ENCODE data around the gene CD59. TPM values are rescaled to one million over a fixed set of nuclear protein-coding genes. Genes with fewer than 3 reads are reported as not detected.

CD59 gene
- polyA plus RNA-seq, 2 of the 4 experiments (the other 2 are of a cell fraction) = 335 to 375 TPM

DNA sequence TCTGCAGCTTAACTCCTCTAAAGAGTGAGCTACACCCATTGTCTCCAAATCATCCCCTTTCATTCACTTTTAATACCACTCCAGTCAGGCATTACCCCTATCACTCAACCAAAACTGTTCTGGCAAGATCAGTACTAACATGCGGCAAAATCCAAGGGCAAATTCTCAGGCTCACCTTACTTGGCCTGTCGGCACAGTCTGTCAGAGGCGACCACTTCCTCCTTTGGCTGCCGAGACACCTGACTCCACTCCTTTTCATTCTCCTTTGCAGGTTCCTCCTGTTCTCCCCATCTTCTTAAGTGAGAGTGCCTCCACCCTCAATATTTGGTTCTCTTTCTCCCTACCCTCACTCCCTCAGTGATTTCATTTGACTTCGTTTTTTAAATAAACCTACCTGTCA is 39.8 kb downstream of the CD59 start:
- Histone ChIP-seq H3K4me2 (no peak overlapping the region), H3K4me1 (peaks cover 51% of the 10 kb centered on the region), H3K4me3 (no peak overlapping the region), H3K9me3 (no peaks in the 10 kb centered on the region), H3K27ac (peak overlapping the region in 1 of 2 experiments; percentile 94; a peak in 4 of 6 replicates)
- ATAC-seq = no peak
- ChIA-PET CTCF (interaction anchor here (0.7 to 3.2 kb wide), 4 partner anchors 8 to 125 kb away, joined by 3 to 16 read pairs (median 4); no protein-coding TSS in a partner anchor), POLR2A (interaction anchor here (1.5 kb wide), 1 partner anchor 40 kb away, joined by 8 read pairs; the partner anchor contains the start of gene CD59)
- 93% methylated on average over 5 of the region's 5 CpGs for WGBS (ENCODE audit: missing lambda C conversion rate)
- no peak for DNase-seq (ENCODE audit: low read depth in 1 of 2, low spot score in 1 of 2)
- FAIRE-seq = no peak
- TF ChIP-seq FOSB (CRISPR knock-in tag; IDR thresholded peaks at IDR 0.05) (no peak), NFE2L2 (conservative IDR thresholded peaks at IDR 0.05; ENCODE audit: low read length) (no peak)

DNA sequence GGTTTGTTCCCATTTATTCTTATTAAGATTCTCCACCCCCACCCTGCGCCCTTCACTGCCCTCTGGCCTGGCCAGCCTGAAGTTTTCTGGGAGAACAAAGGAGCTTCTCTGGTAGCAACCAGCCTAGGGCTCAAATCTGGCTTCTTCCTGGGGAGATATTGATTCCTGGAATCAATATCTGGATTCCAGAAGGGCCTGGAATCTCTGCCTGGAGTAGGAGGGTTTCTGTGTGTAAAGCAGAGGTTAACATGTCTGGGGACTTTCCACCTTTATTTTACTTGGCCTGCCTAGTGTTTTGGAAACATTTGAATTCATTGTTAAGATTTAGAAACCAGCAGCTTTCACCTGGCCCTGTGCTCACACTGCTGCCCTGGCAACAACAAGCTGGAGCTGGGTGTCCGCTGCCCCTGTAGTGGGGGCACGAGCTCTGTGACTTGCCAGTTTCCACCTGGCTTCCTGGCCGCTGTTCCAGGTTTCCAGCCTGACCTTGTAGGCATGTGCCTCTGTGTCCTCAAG is 41.1 kb downstream of the CD59 start:
- CTCF ChIA-PET = interaction anchor here (0.8 to 3.2 kb wide), 8 partner anchors 9 to 332 kb away, joined by 3 to 16 read pairs (median 3); no protein-coding TSS in a partner anchor
- no peak for ATAC-seq
- no peak for FAIRE-seq
- POLR2A ChIA-PET = interaction anchor here (0.6 to 1.5 kb wide), 2 partner anchors 41 to 152 kb away, joined by 4 to 8 read pairs; partner anchors contain the start of gene CD59
- H3K4me3 ChIP-seq = no peak overlapping the region
- H3K4me1 ChIP-seq = peaks cover 55% of the 10 kb centered on the region
- TF ChIP-seq KDM1A (IDR thresholded peaks at IDR 0.05; ENCODE audit: low read depth) (no peak), BHLHE40 (IDR thresholded peaks at IDR 0.05; ENCODE audit: low read depth, low read length) (no peak), HOXB5 (CRISPR knock-in tag; IDR thresholded peaks at IDR 0.05) (no peak), EHMT2 (IDR thresholded peaks at IDR 0.05; ENCODE audit: low read depth) (no peak), MAFK (IDR thresholded peaks at IDR 0.05; ENCODE audit: partially characterized antibody) (no peak), HEYL (CRISPR knock-in tag; IDR thresholded peaks at IDR 0.05) (no peak), FOSL2 (IDR thresholded peaks at IDR 0.05) (no peak), FOSL2 (CRISPR knock-in tag; IDR thresholded peaks at IDR 0.05) (no peak), SMC3 (IDR thresholded peaks at IDR 0.05) (no peak), CBX8 (IDR thresholded peaks at IDR 0.05) (no peak)
- TF ChIP-seq, protein P1, sequence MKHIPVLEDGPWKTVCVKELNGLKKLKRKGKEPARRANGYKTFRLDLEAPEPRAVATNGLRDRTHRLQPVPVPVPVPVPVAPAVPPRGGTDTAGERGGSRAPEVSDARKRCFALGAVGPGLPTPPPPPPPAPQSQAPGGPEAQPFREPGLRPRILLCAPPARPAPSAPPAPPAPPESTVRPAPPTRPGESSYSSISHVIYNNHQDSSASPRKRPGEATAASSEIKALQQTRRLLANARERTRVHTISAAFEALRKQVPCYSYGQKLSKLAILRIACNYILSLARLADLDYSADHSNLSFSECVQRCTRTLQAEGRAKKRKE (CRISPR knock-in tag; IDR thresholded peaks at IDR 0.05; ENCODE audit: low read depth) = no peak
- DNase-seq (ENCODE audit: low read depth in 1 of 2, low spot score in 1 of 2) = no peak
- WGBS (ENCODE audit: missing lambda C conversion rate) = 93% methylated on average over 4 of the region's 4 CpGs
- no peaks in the 10 kb centered on the region for H3K9me3 ChIP-seq
- no peak overlapping the region for H3K4me2 ChIP-seq
- peak overlapping the region; percentile 94 to 96; a peak in 5 of 6 replicates for H3K27ac ChIP-seq

DNA sequence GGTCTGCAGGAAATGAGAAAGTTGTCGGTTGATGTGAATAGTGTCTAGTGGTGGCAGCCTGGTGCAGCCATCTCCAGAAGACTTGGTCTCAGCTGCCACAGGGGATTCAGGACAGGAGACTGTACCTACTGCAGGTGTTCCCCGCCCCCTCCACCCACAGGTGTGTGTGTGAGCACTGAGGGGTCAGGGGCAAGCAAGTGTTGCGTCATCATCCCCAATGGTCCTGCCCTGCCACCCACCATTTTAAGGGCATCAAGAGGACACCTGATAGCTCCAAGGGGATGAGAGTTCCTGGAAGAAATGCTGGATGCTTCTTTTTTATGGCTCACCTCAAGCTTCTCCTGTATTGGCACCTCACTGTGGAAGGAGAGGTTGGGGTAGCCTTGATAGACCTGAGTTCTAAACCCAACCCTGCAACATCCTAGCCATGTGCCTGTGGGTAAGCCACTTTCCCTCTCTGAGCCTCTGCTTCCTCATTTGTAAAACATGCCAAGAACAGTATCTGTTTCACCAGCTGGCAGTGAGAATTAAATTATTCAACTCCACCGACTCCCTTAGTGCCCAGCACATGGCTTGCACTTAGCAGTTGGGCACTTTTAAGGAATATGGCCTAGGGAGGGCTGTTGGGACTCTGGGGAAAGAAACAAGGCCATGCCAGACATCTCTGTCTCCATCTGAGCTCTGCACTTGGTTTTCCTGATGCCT is 41.7 kb downstream of the CD59 start:
- CTCF ChIA-PET = interaction anchor here (0.9 to 3.2 kb wide), 6 partner anchors 9 to 332 kb away, joined by 3 to 16 read pairs (median 4); no protein-coding TSS in a partner anchor
- no peak for ATAC-seq
- no peak for DNase-seq (ENCODE audit: low read depth in 1 of 2, low spot score in 1 of 2)
- TF ChIP-seq CEBPB (IDR thresholded peaks at IDR 0.05) (peak in 1 of 2 experiments; percentile 62; a peak in 2 of 4 replicates), NPAS2 (CRISPR knock-in tag; IDR thresholded peaks at IDR 0.05; ENCODE audit: borderline replicate concordance) (no peak), ZFP36 (IDR thresholded peaks at IDR 0.05; ENCODE audit: borderline replicate concordance, partially characterized antibody) (no peak), MAFK (IDR thresholded peaks at IDR 0.05; ENCODE audit: partially characterized antibody) (no peak), KDM1A (IDR thresholded peaks at IDR 0.05; ENCODE audit: low read depth) (no peak)
- TF ChIP-seq, protein P2, sequence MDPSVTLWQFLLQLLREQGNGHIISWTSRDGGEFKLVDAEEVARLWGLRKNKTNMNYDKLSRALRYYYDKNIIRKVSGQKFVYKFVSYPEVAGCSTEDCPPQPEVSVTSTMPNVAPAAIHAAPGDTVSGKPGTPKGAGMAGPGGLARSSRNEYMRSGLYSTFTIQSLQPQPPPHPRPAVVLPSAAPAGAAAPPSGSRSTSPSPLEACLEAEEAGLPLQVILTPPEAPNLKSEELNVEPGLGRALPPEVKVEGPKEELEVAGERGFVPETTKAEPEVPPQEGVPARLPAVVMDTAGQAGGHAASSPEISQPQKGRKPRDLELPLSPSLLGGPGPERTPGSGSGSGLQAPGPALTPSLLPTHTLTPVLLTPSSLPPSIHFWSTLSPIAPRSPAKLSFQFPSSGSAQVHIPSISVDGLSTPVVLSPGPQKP (IDR thresholded peaks at IDR 0.05; ENCODE audit: low read depth, low read length) = no peak
- H3K9me3 ChIP-seq = no peaks in the 10 kb centered on the region
- peaks cover 55% of the 10 kb centered on the region for H3K4me1 ChIP-seq
- no peak for FAIRE-seq
- WGBS (ENCODE audit: missing lambda C conversion rate) = 90% methylated on average over 4 of the region's 4 CpGs
- POLR2A ChIA-PET = no interaction called here
- peak overlapping the region; percentile 94 to 96; a peak in 5 of 6 replicates for H3K27ac ChIP-seq
- H3K4me3 ChIP-seq = no peak overlapping the region
- no peak overlapping the region for H3K4me2 ChIP-seq

Data from A549 (cell line).